Right lung (tissue), 5 donors: ENCODE results near the gene RCL1. TPM values are rescaled to one million over a fixed set of nuclear protein-coding genes. Genes with fewer than 3 reads are reported as not detected.

Source experiments
- DNase-seq, 2 donors: peaks; one replicate each; pipeline ENCODE4 v3.0.0-alpha.2; 2013
- polyA plus RNA-seq, 5 donors: library from polyadenylated mRNA; unstranded; fragments of 120-200 nt; gene quantifications; one replicate each; pipeline versions ENCODE4 v1.2.1 to v1.2.3, GENCODE V29; 2013; ENCODE audit warnings: inconsistent platforms in 1 of 5, low replicate concordance in 1 of 5; ENCODE audit not compliant: insufficient read length in 5 of 5, insufficient read depth in 1 of 5

The RCL1 gene
- polyA plus RNA-seq, 5 donors, result 16.9 to 20.4 (median 18.2) TPM

- DNase-seq, result no peak
These were observed 46.7 kb downstream of the RCL1 start for GRCh38 chr9:4839470-4839912.

GRCh38 chr9:4840018-4840417 lies 47.3 kb downstream of the RCL1 start:
- no peak for DNase-seq

GRCh38 chr9:4842213-4842612 lies 49.5 kb downstream of the RCL1 start:
- no peak for DNase-seq

- DNase-seq, result no peak
These were observed 50.0 kb downstream of the RCL1 start for GRCh38 chr9:4842734-4843133.

GRCh38 chr9:4844056-4844838 lies 51.5 kb downstream of the RCL1 start:
- DNase-seq, result no peak

- DNase-seq, result no peak
These were observed 56.6 kb downstream of the RCL1 start for GRCh38 chr9:4849369-4849768.

- DNase-seq, result no peak
These were observed 58.0 kb downstream of the RCL1 start for GRCh38 chr9:4850603-4851310.

GRCh38 chr9:4852419-4852818 lies 59.7 kb downstream of the RCL1 start:
- DNase-seq, result no peak

- no peak for DNase-seq
These were observed 61.5 kb downstream of the RCL1 start for GRCh38 chr9:4854265-4854590.

- DNase-seq, result no peak
These were observed 63.1 kb downstream of the RCL1 start for GRCh38 chr9:4855841-4856240.

- DNase-seq, result no peak
These were observed 64.5 kb downstream of the RCL1 start for GRCh38 chr9:4857163-4857810.

GRCh38 chr9:4859035-4859434 lies 66.3 kb downstream of the RCL1 start:
- no peak for DNase-seq

- DNase-seq, result no peak
These were observed 67.6 kb downstream of the RCL1 start for GRCh38 chr9:4860383-4860782.

- DNase-seq, result no peak
These were observed 68.4 kb downstream of the RCL1 start for GRCh38 chr9:4861145-4861544.

- DNase-seq, result no peak
These were observed 69.2 kb downstream of the RCL1 start for GRCh38 chr9:4861736-4862451.

- no peak for DNase-seq
These were observed 69.9 kb downstream of the RCL1 start for GRCh38 chr9:4862506-4863250.

GRCh38 chr9:4864234-4864661 lies 71.5 kb downstream of the RCL1 start:
- DNase-seq, result no peak

GRCh38 chr9:4864698-4865097 lies 72.0 kb downstream of the RCL1 start:
- DNase-seq, result no peak

- no peak for DNase-seq
These were observed 72.9 kb downstream of the RCL1 start for GRCh38 chr9:4865681-4866080.

GRCh38 chr9:4866239-4866969 lies 73.7 kb downstream of the RCL1 start:
- DNase-seq, result no peak

- DNase-seq, result no peak
These were observed 80.3 kb downstream of the RCL1 start for GRCh38 chr9:4873066-4873465.
